T-helper 1 cell (primary cell): ENCODE results near the gene SGF29.
"Not testable (repeated sequence)": the region's sequence is repeated elsewhere in the genome, so short reads cannot be mapped to it uniquely, and the experiment has no call there.

Experiments used
- DNase-seq, 5 donors: peaks; one replicate each; pipeline ENCODE4 v3.0.0-alpha.2; 2012 to 2020
- total RNA-seq, 4 donors: gene quantifications; one replicate each; lab custom pipeline; 2026; lab: John Stamatoyannopoulos, UW

Gene SGF29
- 23.5 to 43.1 (median 29.0) reads per million in 4 donors for total RNA-seq

DNA sequence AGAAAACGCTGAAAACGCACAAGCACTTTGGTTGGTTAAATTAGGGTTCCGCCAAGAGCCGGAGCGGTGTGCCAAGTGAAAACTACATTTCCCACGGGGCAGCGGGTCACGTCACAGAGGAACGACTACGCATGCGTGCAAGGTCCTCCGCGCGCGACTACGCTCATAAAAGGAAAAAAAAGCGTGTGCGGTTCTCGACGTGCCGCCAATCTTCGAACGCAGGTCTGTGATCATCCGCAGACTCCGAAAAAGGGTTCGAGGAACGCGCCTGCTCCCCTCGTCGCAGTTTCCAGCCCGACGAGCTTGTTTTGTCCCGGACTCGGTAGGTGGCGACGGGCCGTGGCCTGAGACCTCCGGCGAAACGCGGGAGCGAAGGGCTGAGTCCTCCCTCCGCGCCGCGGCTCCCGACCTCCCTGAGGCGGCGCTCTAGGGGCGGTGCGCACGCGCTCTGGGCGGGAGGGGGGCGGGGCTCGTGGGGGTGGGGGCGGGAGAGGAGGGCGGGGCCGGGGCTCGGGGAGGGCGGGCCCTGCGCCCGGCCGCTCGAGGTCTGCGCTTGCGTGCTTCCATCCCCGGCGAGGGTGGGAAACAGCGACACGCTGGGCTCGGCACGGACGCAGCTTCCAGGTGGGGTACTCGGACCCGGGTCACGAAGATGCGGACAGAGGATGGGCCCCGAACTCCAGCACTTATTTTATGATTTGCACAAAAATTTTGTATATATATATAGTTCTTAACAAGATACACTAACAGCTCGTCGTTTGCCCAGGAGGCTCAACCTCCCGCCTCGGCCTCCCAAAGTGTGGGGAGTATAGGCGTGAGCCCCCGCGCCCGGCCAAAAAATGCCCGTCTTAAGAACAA lies at the start of gene SGF29:
Gene SGF29 (plus strand): TSS at position 145 of the 858 bp plus-strand sequence. CDS start 27,150 bp downstream, outside the sequence.
- peak; percentile 85 to 95 (median 91) for DNase-seq

DNA sequence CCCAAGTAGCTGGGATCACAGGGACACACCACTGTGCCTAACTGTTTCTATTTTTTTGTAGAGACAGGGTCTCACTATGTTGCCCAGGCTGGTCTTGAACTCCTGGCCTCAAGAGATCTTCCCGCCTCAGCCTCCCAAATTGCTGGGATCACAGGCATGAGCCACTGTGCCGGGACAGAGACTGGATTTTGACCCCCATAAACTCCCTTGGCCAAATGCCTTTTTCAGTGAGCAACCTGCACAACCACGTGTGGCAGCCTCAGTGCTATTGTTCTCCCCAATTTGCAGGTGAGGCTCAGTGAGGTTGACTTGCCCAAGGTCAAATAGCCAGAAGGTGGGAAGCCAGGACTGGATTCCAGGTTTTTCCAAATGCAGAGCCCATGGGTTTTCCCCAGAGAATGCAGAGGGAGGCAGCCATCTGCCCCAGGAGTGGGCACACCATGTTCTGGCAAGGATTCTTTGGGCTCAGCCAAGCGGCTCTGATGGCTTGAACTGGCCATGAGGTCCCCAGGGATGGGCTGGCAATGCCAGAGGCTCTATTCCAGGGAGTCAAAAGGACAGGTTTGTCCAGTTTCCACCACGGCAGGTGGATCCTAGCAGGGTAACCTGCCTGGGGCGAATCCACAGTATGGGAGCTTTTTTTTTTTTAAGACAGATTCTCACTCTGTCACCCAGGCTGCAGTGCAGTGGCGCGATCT lies 48.9 kb upstream of the SGF29 start:
- no peak for DNase-seq

DNA sequence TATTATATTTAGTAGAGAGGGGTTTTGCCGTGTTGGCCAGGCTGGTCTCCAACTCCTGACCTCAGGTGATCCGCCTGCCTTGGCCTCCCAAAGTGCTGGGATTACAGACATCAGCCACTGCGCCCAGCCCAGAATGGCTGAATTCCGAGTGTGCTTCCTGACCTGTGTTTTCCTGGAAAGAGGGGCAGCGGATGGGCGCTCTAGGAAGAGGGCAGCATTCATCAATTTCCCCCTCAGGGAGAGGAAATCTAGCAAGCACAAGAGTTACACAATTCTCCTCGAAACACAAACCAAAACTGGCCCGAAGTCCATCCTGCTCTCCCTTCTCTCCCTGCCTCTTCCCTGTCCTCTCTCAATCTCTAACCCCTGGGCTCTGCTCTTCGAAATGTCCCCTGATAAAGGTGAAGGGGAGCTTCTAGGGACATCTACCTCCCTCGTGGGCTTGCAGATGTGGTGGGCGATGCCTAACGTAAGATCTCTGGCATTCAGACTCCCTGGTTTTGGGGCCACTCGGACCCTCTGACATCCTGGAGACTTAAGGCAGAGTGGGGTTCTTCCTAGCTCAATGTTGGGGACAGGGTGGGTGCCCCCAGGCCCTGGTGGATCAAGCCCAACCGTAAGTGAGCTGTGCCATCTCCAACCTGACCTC lies 48.1 kb upstream of the SGF29 start:
- no peak for DNase-seq

DNA sequence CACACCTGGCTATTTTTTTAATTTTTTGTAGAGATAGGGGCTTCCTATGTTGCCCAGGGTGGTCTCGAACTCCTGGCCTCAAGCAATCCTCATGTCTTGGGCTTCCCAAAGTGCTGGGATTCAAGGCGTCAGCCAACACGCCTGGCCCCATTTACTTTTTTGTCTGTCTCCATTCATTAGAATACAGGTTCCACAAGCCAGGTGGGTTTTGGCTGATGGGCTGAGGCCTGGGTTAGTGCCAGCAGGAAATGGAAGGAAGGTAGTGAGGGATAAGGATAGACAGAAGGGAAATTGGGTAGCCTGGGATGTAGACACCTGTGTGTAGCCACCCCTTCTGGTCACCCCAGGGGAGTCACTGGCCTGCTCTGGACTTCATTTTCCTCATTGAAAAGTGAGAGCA lies 42.7 kb upstream of the SGF29 start:
- DNase-seq, result no peak

DNA sequence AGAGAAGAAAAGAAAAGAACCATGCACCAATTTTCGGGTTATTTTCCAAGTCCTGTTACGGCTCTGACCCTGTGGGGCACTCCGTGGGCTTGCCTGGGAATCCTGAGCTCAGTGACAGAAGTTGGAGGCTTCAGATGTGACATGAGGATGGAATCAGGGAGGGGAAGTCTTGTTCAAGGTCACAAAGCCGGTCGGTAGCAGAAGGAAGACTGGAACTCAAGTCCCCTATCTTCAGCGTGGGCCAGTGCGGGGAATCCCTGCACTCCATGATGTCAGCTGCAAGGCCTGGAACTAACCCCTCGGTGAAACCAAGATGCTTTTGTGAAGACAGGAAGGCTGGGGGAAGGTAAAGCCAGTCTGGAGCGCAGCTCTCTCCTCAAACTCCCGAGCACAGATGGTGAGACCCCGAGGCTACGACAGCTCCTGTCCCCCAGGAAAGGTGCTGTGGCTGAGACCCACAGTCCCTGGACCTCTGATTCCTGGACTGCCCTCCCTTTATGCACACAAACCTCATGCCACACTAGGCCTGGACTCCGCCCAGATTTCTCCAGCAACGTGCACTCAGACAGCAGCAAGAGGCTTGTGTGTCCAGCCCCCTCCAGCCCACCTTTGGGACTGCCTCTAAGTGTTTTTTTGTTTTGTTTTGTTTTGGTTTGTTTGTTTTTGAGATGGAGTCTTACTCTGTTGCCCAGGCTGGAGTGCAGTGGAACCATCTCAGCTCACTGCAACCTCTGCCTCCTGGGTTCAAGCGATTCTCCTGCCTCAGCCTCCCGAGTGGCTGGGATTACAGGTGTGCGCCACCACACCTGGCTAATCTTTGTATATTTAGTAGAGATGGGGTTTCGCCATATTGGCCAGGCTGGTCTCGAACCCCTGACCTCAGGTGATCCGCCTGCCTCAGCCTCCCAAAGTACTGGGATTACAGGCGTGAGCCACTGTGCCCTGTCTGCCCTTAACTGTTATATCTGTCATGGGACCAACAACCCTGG lies 41.6 kb upstream of the SGF29 start:
- no peak for DNase-seq

DNA sequence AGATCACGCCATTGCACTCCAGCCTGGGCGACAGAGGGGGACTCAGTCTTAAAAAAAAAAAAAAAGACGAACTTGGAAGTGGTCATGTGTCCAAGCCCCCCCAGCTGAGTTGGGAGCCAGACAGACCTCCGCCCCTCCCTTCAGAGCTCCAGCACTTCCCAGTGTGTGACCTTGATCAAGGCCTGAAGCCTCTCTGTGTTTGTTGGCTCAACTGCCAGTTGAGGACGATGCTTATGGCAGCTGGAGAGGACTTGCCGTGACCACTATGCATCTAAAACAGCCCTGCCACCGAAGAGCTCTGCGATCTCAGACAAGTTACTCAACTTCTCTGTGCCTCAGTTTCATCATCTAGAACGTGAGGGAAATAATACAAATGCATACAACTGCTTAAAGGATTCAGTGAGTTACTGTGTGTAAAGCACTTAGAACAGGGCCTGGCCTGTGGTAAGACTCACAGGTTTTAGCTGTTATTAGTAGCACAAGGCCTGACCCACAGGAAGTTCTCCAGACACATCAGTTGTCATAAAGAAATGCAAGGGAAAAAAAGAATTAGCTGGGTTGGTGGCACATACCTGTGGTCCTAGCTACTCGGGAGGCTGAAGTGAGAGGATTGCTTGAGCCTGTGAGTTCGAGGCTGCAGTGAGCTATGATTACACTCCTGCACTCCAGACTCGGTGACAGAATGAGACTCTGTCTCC lies 40.1 kb upstream of the SGF29 start:
- no peak for DNase-seq

DNA sequence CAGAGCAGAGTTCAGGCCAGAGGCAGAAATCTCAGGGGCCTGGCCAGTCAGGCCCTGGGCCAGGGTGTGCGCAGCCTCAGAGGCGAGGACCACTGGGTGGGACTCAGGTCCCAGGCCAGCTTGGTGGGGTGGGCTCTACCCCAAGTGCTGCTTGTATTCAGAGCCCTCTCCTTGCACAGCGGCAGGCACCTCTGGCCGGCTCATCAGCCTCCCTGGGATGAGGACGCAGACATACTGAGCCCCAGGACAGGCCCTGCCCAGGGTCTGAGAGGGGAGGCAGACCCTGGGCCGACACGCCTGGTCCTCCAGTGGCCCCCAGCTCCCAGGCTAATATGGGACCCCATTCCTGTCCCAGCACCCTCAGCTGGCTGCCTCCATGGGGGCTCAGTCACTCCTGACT lies 39.5 kb upstream of the SGF29 start:
- DNase-seq, result no peak

DNA sequence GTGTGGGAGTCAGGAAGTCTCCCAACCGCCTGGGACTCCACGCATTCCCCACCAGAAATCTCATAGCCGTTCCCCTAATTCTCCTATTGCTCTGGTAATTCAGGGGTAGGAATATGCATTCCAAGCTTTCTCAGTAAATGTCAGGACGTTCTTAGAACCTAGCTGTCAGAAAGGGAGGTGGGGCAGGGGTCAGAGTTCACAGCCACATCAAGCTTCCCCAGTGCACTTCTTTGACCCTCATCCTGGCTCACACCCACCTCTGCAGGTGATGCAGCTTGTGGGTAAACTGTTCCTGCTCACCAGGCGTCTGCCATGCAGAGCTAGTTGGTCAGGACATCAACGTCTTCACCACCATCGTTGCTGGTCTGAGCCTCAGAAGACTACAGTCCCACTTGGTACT lies 33.0 kb upstream of the SGF29 start:
- no peak for DNase-seq

DNA sequence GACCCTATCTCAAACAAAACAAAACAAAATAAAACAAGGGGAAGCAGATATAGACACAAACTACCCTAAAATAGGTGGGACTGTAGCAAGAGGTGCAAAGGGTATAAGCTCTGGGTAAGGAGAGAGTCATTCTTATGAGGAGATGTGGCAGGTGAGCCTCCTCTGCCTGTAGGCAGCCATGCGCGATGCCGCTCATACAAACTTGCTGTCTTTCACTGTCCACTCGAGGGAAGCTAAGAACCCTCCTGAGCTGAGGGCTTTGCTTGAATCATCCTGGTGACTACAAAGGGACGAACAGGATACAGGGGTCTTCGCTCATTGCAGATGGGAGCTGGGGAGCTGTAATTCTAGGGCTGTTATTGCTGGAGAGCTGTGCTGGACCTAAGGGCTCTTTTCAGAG lies 32.3 kb upstream of the SGF29 start:
- no peak for DNase-seq

DNA sequence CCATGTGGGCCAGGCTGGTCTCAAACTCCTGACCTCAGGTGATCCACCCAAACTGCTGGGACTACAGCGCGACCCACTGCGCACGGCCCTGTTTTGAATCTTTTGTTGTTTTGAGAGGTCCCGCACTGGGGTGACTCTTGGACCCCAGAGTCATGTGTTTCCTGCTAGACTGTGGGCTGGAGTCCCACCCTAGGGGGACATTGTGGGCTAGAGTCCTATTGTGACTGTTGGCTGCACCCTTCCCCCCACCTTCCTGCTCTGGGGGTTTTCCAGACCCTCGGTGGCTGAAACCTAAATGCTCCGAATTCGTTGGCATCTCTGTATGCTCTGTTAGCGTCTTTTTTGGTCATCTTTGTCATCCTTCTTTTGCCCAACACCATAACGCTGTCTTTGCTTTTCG lies 30.9 kb upstream of the SGF29 start:
- no peak for DNase-seq

DNA sequence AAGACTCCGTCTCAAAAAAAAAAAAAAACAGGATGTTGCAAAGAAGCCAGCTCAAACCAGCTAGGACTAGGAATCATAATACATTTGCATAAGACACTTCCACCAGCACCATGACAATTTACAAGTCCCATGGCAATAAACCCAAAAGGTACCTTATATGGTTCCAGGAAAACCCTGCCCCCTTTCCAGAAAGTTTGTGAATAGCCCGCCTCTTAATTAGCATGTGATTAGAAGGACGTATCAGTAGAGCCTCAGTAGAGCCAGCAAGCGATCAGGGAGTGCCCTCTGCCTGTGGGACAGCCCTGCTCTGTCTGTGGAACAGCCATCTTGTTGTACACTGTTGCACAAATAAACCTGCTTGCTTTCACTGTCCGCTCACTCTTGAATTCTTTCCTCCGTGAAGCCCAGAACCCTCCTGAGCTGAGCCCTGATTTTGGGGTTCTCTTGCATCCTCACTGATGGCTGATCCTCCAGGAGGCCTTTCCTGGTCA lies 29.0 kb upstream of the SGF29 start:
- no peak for DNase-seq

DNA sequence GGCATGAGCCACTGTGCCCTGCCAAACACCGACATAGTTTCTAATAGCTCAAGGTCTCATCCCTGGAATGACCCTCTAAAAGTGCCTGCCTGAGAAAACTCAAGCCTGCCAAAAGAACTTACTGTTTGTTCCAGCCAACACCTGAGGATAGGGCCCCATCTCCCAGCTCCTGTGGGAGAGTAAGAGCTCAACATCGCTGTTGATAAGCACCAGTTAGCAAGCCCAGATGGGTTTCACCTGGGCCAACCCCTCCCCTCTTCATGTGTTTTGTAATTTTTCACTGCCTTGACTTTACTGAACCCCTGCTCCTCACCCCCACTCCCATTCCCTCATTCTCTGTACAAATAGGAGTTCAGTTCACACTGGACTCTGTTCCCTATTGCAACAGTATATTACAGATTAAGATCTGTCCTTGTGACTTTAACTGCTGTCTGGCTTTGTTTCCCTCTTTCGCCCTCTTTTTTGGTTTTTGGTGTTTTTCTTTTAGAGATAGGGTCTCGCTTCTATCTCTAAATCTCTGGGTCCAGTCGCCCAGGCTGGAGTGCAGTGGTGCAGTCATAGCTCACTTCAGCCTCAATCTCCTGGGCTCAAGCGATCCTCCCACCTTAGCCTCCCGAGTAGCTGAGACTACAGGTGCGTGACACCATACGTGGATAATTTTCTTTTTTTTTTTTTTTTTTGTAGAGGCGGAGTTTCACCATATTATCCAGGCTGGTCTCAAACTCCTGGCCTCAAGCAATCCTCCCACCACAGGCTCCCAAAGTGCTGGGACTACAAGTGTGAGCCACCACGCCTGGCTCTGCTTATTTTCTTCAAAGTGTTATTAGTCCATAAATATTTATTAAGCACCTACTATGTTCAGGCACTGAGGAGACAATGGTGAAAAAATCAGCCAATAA lies 27.3 kb upstream of the SGF29 start:
- DNase-seq, result no peak

DNA sequence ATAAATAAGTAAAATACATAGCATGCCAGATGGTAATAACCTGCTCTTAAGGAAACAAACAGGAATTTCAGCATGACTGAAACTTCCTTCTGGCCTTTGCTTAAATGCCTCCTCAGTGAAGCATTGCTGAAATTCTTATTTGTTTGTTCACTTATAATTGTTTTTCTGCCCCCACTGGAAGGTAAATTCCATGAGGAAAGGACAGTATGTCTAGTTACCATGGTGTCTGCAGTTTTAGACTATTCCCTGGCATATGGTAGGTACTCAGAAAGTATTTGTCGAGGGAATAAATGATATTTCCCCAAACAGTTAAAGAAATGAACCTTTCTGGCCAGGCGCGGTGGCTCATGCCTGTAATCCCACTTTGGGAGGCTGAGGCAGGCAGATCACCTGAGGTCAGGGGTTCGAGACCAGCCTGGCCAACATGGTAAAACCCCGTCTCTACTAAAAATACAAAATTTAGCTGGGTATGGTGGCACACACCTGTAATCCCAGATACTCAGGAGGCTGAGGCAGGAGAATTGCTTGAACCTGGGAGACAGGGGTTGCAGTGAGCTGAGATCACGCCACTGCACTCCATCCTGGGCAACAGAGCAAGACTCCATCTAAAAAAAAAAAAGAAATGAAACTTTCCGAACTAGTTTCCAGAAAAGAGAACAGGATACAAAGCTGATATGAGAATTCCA lies 26.5 kb upstream of the SGF29 start:
- not testable (repeated sequence) for DNase-seq

DNA sequence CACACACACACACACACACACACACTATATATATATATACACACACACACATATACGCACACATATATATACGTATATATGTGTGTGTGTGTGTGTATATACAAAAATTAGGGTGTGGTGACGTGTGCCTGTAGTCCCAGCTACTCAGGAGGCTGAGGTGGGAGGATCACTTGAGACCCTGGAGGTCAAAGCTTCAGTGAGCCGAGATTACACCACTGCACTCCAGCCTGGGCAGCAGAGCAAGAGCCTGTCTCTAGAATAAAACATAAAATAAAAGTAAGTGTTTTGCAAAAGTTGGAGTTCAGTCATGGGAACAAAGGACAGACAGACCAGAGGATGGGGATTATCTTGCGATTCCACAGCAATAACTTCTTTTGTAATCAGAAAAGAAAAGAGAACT lies 25.7 kb upstream of the SGF29 start:
- DNase-seq, result no peak

DNA sequence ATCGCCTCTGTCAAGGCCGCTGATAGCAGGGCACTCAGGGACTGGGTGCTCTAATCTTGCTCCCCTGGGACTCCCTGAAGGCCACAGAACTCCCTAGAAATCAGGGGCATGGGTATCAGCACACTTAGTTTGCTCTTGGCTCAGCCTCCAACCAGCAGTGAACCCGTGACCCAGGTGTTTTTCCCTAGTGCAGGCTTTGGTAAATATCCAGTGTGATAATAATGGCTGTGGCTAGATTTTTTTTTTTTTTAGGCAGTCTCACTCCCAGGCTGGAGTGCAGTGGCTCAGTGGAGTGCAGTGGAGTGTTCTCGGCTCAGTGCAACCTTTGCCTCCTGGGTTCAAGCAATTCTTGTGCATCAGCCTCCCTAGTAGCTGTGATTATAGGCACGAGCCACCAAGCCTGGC lies 25.3 kb upstream of the SGF29 start:
- DNase-seq, result no peak

DNA sequence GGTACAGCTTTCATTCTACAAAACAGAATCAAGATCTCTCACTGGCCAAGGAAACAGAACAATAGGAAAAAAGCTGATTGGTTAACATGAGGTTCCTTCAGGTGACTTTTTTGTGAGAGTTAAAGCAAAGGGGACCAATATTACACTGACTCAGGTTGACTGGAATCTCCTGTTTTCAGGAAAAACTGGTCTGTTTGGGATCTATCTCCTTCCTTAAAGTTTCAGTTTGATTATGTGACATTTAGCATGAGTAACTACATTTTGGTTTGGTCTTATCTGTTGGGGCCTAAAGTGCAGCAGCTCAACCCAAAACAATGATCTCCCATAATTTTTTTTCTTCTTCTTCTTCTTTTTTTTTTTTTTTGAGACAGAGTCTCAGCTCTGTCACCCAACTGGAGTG lies 24.6 kb upstream of the SGF29 start:
- DNase-seq, result no peak

DNA sequence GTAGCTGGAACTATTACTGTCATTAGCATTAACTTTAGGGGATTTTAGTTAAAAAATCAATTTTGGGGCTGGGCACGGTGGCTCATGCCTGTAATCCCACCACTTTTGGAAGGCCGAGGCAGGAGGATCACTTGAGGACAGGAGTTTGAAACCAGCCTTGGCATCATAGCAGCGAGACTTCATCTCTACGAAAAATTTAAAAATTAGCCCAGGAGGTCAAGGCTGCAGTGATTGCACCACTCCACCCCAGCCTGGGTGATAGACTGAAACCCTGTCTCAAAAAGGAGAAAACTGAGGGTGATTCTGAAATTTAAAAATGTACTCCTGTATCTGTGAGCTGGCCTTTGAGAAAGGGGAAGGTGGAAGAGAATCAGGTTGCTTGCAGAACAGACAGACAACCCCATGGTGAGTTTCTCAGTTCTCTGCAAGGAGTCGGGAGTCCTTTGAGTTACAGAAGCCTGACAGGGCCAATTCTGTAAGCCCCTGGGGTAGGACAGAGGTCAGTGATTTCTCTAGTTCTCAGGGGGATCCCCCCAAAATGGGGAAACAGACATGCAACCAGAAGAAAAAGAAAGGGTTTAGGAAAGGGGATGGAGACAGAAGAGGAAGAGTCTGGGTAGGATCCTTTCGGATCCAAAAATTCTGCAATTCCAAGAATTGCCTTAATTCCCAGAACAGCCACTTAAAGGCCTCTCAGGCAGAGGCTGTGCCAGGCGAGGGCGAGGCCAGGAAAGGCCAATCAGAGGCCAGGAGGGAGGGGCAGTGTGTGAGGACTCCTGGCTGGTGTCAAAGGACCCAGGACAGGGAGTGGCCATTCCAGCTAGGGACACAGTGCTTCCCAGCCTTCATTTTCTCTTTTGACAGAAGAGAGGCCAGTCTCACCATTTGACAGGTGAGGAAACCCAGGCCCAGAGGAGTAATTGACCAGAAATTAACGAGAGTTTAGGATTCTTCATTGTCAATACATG lies 21.7 kb upstream of the SGF29 start:
- DNase-seq, result no peak

DNA sequence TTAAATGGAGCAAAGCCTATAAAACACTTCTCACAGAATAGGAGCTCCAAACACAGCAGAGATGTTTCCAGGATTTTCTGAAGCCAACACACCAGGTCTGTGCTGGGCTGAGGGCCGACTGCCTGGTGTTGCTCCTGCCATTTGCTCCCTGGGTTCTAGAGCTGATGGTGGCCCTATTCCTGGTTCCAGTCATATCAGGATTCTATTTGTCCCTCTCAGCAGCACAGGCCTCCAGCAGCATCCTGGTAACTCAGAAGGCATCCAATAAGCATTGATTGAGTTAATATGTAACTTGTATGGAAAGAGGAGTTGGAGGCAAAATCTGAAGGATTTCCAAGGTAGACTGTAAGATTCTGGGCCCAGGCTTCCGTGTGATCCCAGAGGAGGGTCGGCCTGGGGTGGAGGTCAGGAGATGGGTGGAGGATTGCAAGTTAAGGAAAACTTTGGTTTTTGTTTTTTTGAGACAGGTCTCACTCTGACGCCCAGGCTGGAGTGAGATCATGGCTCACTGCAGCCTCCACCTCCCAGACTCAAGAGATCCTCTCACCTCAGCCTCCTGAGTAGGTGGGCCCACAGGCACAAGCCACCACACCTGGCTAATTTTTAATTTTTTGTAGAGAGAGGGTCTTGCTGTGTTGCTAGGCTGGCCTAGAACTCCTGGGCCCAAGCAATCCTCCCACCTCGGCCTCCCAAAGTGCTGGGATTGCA lies 20.6 kb upstream of the SGF29 start:
- DNase-seq, result no peak
